ENCODE data around the gene SERPINA12. TPM values are rescaled to one million over a fixed set of nuclear protein-coding genes. Genes with fewer than 3 reads are reported as not detected.

Gene SERPINA12
- total RNA-seq, 1 experiment from 2014 or later, result not detected

- DNase-seq, result no peak
- Histone ChIP-seq H3K9ac (ENCODE audit: extremely low read depth, insufficient read length, low read length) (no peak overlapping the region), H3K27ac (ENCODE audit: insufficient read length, low read depth, low read length) (no peak overlapping the region), H2BK120ac (ENCODE audit: low read depth, low read length, poor library complexity, severe bottlenecking) (no peak overlapping the region), H2AK5ac (ENCODE audit: insufficient read length, low read length) (no peak overlapping the region), H3K4me1 (ENCODE audit: insufficient read depth, low read length) (peaks cover 1% of the 10 kb centered on the region; the same call in 1 of the 2 replicates), H3K14ac (ENCODE audit: insufficient read depth, low read length) (no peak overlapping the region), H3T11ph (ENCODE audit: low read length) (no peak overlapping the region), H3K23ac (ENCODE audit: insufficient read length, low read depth, low read length) (no peak overlapping the region), H3K79me1 (ENCODE audit: insufficient read depth, low read depth, low read length, poor library complexity, severe bottlenecking) (no peaks in the 10 kb centered on the region), H3K79me2 (ENCODE audit: insufficient read depth, low read length) (no peaks in the 10 kb centered on the region), H4K91ac (ENCODE audit: insufficient read length, low read depth, low read length) (no peak overlapping the region), H3K23me2 (ENCODE audit: insufficient read length, low read depth, low read length, poor library complexity, severe bottlenecking) (no peaks in the 10 kb centered on the region), H2BK12ac (ENCODE audit: insufficient read length, low read depth, low read length) (no peak overlapping the region), H2AFZ (ENCODE audit: low read length) (no peak overlapping the region), H2BK15ac (ENCODE audit: low read depth, low read length) (no peak overlapping the region), H3K56ac (ENCODE audit: insufficient read length, low read depth, low read length) (no peak overlapping the region), H4K20me1 (ENCODE audit: control insufficient read depth, insufficient read depth, insufficient read length) (no peaks in the 10 kb centered on the region), H3K18ac (ENCODE audit: insufficient read length, low read depth, low read length) (no peak overlapping the region), H3K4me2 (ENCODE audit: insufficient read depth, insufficient read length, low read length) (no peak overlapping the region), H4K5ac (ENCODE audit: insufficient read length, low read depth, low read length) (no peak overlapping the region), H2BK5ac (ENCODE audit: insufficient read length, low read length) (no peak overlapping the region), H4K8ac (replicated peaks; ENCODE audit: insufficient read length, low read depth, low read length) (no peak overlapping the region), H3K9me3 (ENCODE audit: control insufficient read depth, low read depth, low read length) (no peaks in the 10 kb centered on the region), H3K27me3 (ENCODE audit: insufficient read depth, low read length) (no peaks in the 10 kb centered on the region), H3K4ac (ENCODE audit: low read depth, low read length) (no peak overlapping the region), H2BK20ac (ENCODE audit: low read depth, low read length, poor library complexity, severe bottlenecking) (no peak overlapping the region)
- TF ChIP-seq CTCF (conservative IDR thresholded peaks at IDR 0.05), result no peak
- Mint-ChIP-seq H3K4me1 (peaks cover 22 to 37% of the 10 kb centered on the region in 2 experiments), H3K36me3 (ENCODE audit: insufficient read depth in 1 of 3, low read depth in 3 of 3) (no peaks in the 10 kb centered on the region), H3K4me3 (no peak overlapping the region), H3K27me3 (ENCODE audit: low read depth) (no peaks in the 10 kb centered on the region; the same call in 1 of the 2 replicates), H3K9me3 (no peaks in the 10 kb centered on the region; a peak in 1 of 5 replicates), H3K27ac (no peak overlapping the region)
- no CpG with 5 or more reads among the region's 9 CpGs for WGBS (ENCODE audit: extremely low coverage, insufficient read length, low lambda C conversion rate)
Observed at GRCh38 chr14:94541234-94541975, 32.1 kb upstream of the SERPINA12 start.

Measured in H9 (cell line).